Measurements from ENCODE around the gene LRRC45. TPM values are rescaled to one million over a fixed set of nuclear protein-coding genes. Genes with fewer than 3 reads are reported as not detected.

The LRRC45 gene
- total and polyA plus RNA-seq, 9 of the 15 experiments (the other 6 are each of a cell fraction or from before 2014, with no cell fraction given): 3.5 to 21.5 (median 11.2) TPM; not detected in 2

DNA sequence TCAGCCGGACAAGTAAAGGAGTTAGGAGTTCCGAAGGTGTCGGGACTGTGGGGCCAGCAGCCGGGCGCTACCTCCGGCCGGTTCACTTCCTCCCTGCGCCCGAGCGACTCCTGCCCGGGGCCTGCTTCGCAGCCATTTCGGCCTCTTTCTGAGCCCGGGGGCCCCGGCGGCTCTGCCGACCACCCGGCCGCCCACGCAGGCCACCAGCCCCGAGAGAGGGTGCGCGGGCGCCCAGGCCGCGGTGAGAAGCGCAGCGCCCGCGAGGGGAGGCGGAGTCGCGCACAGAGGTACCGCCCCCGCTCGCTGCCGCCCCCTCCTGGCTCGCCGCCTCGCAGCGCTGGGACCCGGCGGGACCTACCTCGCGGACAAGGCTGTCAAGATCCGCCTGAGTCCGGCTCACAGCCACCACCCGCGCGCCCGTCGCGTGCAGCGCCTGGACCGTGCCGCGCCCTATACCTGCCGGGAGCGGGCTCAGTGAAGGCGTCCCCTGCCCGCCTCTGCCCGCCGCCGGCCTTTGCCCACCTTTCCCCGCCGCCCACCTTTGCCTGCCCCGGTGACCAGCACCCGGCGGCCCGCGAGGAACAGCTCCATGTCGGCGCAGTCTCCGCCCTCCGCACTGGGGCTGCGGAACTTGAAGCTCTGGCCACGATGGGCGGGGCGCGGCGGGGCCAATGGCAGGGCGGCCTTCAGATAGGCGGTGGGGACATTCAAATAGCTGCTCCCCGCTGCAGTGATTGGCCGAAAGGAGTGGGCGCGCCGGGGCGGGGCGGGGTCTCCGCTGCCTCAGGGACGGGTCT, 14.2 kb downstream of the LRRC45 start, which contains the start of gene DCXR (continued):
- TF ChIP-seq CEBPZ (IDR thresholded peaks at IDR 0.05; ENCODE audit: borderline replicate concordance, low read depth, low read length) (no peak), PTTG1 (tag; IDR thresholded peaks at IDR 0.05; ENCODE audit: low read depth) (no peak), SAFB (IDR thresholded peaks at IDR 0.05; ENCODE audit: borderline replicate concordance, low read depth, low read length) (peak; percentile 26), ZNF263 (CRISPR knock-in tag; IDR thresholded peaks at IDR 0.05; ENCODE audit: borderline replicate concordance) (peak; percentile 56; the same call in 1 of the 2 replicates), JUN (IDR thresholded peaks at IDR 0.05; ENCODE audit: borderline replicate concordance, low read depth, low read length) (peak; percentile 13; the same call in 1 of the 2 replicates), JUN (CRISPR knock-in tag; IDR thresholded peaks at IDR 0.05; ENCODE audit: borderline replicate concordance) (no peak), PRMT5 (CRISPR knock-in tag; IDR thresholded peaks at IDR 0.05) (no peak), GABPB1 (CRISPR knock-in tag; IDR thresholded peaks at IDR 0.05) (peak; percentile 85), NFYB (IDR thresholded peaks at IDR 0.05; ENCODE audit: extremely low read depth, insufficient read length) (peak; percentile 90), MXD1 (CRISPR knock-in tag; IDR thresholded peaks at IDR 0.05; ENCODE audit: borderline replicate concordance, poor library complexity, severe bottlenecking) (peak; percentile 58), NEUROD1 (IDR thresholded peaks at IDR 0.05; ENCODE audit: borderline replicate concordance, low read depth, low read length, partially characterized antibody) (peak; percentile 66), ARID1B (IDR thresholded peaks at IDR 0.05) (no peak; the same call in 1 of the 2 replicates), LCOR (CRISPR knock-in tag; IDR thresholded peaks at IDR 0.05) (peak; percentile 81; the same call in 1 of the 2 replicates), ZNF282 (CRISPR knock-in tag; IDR thresholded peaks at IDR 0.05) (peak; percentile 67; the same call in 1 of the 2 replicates), ELF4 (CRISPR knock-in tag; IDR thresholded peaks at IDR 0.05) (0 out of 2 replicates have a peak, but pooled peaks have one; percentile 30), NR1H2 (CRISPR knock-in tag; IDR thresholded peaks at IDR 0.05) (peak; percentile 12; the same call in 1 of the 2 replicates), ASH1L (IDR thresholded peaks at IDR 0.05; ENCODE audit: borderline replicate concordance, low read depth, partially characterized antibody) (no peak), KLF16 (IDR thresholded peaks at IDR 0.05) (peak; percentile 48; the same call in 1 of the 2 replicates), HDAC8 (tag; IDR thresholded peaks at IDR 0.05) (0 out of 2 replicates have a peak, but pooled peaks have one; percentile 18), CXXC5 (CRISPR knock-in tag; IDR thresholded peaks at IDR 0.05) (peak; percentile 86)
- TF ChIP-seq, protein P1, sequence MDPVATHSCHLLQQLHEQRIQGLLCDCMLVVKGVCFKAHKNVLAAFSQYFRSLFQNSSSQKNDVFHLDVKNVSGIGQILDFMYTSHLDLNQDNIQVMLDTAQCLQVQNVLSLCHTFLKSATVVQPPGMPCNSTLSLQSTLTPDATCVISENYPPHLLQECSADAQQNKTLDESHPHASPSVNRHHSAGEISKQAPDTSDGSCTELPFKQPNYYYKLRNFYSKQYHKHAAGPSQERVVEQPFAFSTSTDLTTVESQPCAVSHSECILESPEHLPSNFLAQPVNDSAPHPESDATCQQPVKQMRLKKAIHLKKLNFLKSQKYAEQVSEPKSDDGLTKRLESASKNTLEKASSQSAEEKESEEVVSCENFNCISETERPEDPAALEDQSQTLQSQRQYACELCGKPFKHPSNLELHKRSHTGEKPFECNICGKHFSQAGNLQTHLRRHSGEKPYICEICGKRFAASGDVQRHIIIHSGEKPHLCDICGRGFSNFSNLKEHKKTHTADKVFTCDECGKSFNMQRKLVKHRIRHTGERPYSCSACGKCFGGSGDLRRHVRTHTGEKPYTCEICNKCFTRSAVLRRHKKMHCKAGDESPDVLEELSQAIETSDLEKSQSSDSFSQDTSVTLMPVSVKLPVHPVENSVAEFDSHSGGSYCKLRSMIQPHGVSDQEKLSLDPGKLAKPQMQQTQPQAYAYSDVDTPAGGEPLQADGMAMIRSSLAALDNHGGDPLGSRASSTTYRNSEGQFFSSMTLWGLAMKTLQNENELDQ (CRISPR knock-in tag; IDR thresholded peaks at IDR 0.05; ENCODE audit: borderline replicate concordance): no peak
